HFFc6 (cell line): ENCODE results near the gene HMGN1. TPM values are rescaled to one million over a fixed set of nuclear protein-coding genes. Genes with fewer than 3 reads are reported as not detected.
A peak's percentile ranks its signal among the peaks of the same experiment; 100 is the strongest.

Experiments used
- DNase-seq: peaks from one replicate; pipeline ENCODE4 v3.0.0-alpha.2; 2018
- H3K27ac Mint-ChIP-seq: 2 replicates; pipeline ENCODE4 v1.8.0; 2020; ENCODE audit warnings: mild to moderate bottlenecking, mixed read lengths
- H3K27me3 Mint-ChIP-seq: 2 replicates; pipeline ENCODE4 v1.8.0; 2021; ENCODE audit warnings: mild to moderate bottlenecking, moderate library complexity, mixed read lengths; ENCODE audit not compliant: insufficient read depth
- H3K36me3 Mint-ChIP-seq: 2 replicates; pipeline ENCODE4 v1.8.0; 2021; ENCODE audit warnings: low read depth, mixed read lengths
- H3K4me1 Mint-ChIP-seq: 2 replicates; pipeline ENCODE4 v1.8.0; 2020; ENCODE audit warnings: low read depth, mixed read lengths
- H3K4me3 Mint-ChIP-seq: 2 replicates; pipeline ENCODE4 v1.8.0; 2020; ENCODE audit warnings: mild to moderate bottlenecking, moderate library complexity, mixed read lengths
- H3K9me3 Mint-ChIP-seq: 2 replicates; pipeline ENCODE4 v1.8.0; 2020; ENCODE audit warnings: mild to moderate bottlenecking, mixed read lengths
- CTCF ChIP-seq: fragments of 200-600 bp; sonication (generic); IDR thresholded peaks from 2 replicates; pipeline ENCODE4 v1.5.0; 2021; ENCODE audit warnings: antibody characterized with exemption, mild to moderate bottlenecking
- total RNA-seq, 6 experiments: library from RNA; stranded (reverse); fragmentation: NEBNext Ultra II Directional; extraction: Animal tissue kit (Norgen Biotek cat#: 25700); gene quantifications; 2 replicates in 1 of 6; 3 replicates in 5 of 6; pipeline ENCODE4 v1.2.3, GENCODE V29; 2021

The HMGN1 gene
- total RNA-seq, 6 experiments from 2014 or later: 177 to 229 (median 202) TPM

DNA sequence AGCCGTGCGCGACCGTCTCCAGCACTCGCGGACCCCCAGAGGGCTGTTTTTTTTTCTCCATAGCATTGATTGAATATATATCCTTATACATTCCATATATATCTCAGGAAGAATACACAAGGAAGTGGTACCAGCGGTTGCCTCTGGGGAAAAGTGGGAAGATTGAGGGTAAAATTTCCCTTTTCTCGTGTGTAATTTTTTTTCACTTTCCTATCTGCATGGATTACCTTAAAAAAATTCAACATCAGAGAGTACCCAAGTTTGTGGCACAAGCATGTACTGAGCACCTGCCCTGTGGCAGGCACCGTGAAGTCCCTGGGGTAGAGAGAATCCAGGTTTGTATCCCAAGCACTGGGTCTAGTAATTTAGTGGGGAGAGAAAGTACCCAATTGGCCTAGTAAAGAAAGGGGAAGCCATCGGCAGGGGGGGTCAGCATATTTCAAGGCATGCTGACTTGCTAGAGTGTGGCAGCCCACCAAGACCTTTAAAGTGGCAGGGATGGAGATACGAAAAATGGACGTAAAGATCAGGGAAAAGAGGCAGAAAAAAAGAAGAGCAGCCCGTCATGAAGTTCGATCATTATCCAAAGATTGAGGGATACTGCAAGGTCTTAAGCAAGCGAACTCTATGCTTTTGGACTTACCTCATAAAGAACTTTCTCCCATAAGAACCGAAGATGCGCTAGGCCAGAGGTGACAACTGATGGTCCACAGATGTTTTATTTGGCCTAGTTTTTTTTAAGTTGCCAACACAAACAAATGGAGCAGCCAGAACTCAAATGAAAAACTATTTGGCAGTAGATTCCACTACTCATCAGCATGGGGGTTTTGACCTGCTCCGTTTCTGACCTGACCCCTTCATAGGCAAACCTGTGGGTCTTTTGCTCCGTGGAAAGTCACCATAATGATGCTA is 1.5 kb upstream of the HMGN1 start:
- no peak overlapping the region for H3K27ac Mint-ChIP-seq
- H3K4me3 Mint-ChIP-seq: no peak overlapping the region
- peaks cover 23% of the 10 kb centered on the region for H3K36me3 Mint-ChIP-seq
- DNase-seq: no peak
- H3K4me1 Mint-ChIP-seq: peaks cover 35% of the 10 kb centered on the region
- H3K27me3 Mint-ChIP-seq: peaks cover 16% of the 10 kb centered on the region
- TF ChIP-seq CTCF: no peak
- H3K9me3 Mint-ChIP-seq: no peaks in the 10 kb centered on the region

- Mint-ChIP-seq H3K9me3 (no peaks in the 10 kb centered on the region), H3K36me3 (peaks cover 28% of the 10 kb centered on the region), H3K27ac (peak overlapping the region; percentile 45; the same call in 1 of the 2 replicates), H3K4me1 (peaks cover 40% of the 10 kb centered on the region), H3K4me3 (peak overlapping the region; percentile 80), H3K27me3 (peaks cover 9% of the 10 kb centered on the region)
- TF ChIP-seq CTCF: no peak
- DNase-seq: peak; percentile 77
These were observed 564 bp upstream of the HMGN1 start for GRCh38 chr21:39349211-39350093.

DNA sequence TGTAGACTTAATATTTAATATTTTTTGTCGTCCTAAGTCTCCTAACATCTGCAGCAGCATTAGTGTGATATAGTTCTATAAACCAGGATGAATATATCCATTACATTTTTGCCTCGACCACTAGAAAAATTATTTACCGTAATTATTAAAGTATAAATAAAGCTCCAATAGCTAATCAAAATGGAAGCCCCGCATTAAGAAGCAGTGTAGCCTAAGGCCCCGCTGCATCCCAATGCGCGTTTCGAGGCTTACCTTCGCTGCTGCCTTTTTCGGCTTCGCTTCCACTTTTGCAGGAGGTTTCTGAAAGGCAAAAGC is 891 bp downstream of the HMGN1 start:
- DNase-seq: peak; percentile 5
- Mint-ChIP-seq H3K4me3 (peak overlapping the region; percentile 94), H3K4me1 (peaks cover 34% of the 10 kb centered on the region), H3K9me3 (no peaks in the 10 kb centered on the region), H3K27ac (peak overlapping the region; percentile 86), H3K36me3 (peaks cover 35% of the 10 kb centered on the region), H3K27me3 (peaks cover 7% of the 10 kb centered on the region)
- no peak for TF ChIP-seq CTCF

DNA sequence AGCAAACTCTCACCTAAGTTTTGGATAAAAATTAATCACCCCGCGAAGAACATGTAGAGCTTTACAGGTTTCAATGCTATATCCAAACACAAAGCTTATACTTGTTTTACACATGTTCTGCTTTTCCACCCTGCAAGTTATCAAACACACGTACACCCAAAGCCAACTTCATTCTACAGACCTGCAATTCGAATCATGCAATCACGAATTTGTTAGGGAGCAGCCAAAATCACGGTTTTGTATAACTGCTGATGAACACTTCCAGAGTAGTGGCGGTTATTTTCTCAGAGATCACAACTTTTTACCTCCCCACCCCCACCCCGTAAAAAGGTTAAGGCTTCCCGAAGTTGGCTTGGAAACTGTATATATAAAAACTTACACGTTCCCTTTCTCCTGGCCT is 1.4 kb downstream of the HMGN1 start:
- TF ChIP-seq CTCF: no peak
- peaks cover 29% of the 10 kb centered on the region for H3K4me1 Mint-ChIP-seq
- no peak for DNase-seq
- H3K27ac Mint-ChIP-seq: peak overlapping the region; percentile 86
- peaks cover 36% of the 10 kb centered on the region for H3K36me3 Mint-ChIP-seq
- H3K27me3 Mint-ChIP-seq: peaks cover 4% of the 10 kb centered on the region; the same call in 1 of the 2 replicates
- H3K4me3 Mint-ChIP-seq: peak overlapping the region; percentile 94
- no peaks in the 10 kb centered on the region for H3K9me3 Mint-ChIP-seq

- Mint-ChIP-seq H3K9me3 (no peaks in the 10 kb centered on the region), H3K36me3 (peaks cover 37% of the 10 kb centered on the region), H3K27ac (peak overlapping the region; percentile 3; the same call in 1 of the 2 replicates), H3K4me1 (peaks cover 29% of the 10 kb centered on the region), H3K27me3 (peaks cover 4% of the 10 kb centered on the region; the same call in 1 of the 2 replicates), H3K4me3 (peak overlapping the region; percentile 94)
- TF ChIP-seq CTCF: no peak
- DNase-seq: no peak
These were observed 2.1 kb downstream of the HMGN1 start for GRCh38 chr21:39346671-39347331.
